SK-N-SH treated with all-trans-retinoic acid at 6 μM for 48 hours (cell line): ENCODE results near the gene ERGIC1.

Source experiments
- ZFP3 ChIP-seq: fragments of 250-450 bp; sonication (Bioruptor Pico); IDR thresholded peaks from 2 replicates; pipeline ENCODE4 v1.5.0; 2020; ENCODE audit warnings: mild to moderate bottlenecking, moderate library complexity
- TF ChIP-seq, protein P1 (sequence below): fragments of 250-450 bp; sonication (Bioruptor Pico); IDR thresholded peaks from 2 replicates; pipeline ENCODE4 v1.8.0; 2020; ENCODE audit warnings: mild to moderate bottlenecking, moderate library complexity, borderline replicate concordance
- TF ChIP-seq, protein P2 (sequence below): fragments of 250-450 bp; sonication (Bioruptor Pico); IDR thresholded peaks from 2 replicates; pipeline ENCODE4 v1.5.1; 2021; ENCODE audit warnings: mild to moderate bottlenecking, moderate library complexity
- TF ChIP-seq, protein P3 (sequence below): fragments of 250-450 bp; sonication (Bioruptor Pico); IDR thresholded peaks from 2 replicates; pipeline ENCODE4 v1.8.0; 2021; ENCODE audit warnings: low read depth, mild to moderate bottlenecking, moderate library complexity, borderline replicate concordance

DNA sequence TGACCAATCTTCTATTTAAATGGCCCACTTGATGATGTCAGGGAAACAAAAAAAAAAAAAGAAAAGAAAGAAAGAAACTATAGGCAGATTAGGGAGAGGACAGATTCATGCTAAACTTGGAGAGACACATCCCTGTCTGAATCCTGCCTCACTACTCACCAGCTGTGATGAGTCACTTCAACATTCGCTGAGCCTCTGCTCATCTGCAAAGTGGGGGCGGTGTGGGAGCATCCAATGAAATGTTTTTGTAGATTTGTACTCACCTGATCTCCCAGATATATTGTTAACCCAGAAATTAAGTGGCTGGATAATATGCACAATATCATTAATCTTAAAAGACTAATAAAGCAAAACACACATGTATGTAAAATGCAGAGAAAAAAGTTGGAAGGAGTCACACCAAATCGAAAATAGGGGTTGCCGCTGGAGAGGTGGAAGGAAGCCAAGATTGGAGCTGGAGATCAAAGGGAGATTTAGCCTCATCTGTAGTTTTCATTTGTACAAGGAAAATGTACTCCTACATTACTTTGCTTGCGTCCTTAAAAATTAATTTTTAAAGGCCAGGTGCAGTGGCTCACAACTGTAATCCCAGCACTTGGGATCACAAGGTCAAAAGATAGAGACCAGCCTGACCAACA, 17.0 kb upstream of the ERGIC1 start:
- TF ChIP-seq, protein P1, sequence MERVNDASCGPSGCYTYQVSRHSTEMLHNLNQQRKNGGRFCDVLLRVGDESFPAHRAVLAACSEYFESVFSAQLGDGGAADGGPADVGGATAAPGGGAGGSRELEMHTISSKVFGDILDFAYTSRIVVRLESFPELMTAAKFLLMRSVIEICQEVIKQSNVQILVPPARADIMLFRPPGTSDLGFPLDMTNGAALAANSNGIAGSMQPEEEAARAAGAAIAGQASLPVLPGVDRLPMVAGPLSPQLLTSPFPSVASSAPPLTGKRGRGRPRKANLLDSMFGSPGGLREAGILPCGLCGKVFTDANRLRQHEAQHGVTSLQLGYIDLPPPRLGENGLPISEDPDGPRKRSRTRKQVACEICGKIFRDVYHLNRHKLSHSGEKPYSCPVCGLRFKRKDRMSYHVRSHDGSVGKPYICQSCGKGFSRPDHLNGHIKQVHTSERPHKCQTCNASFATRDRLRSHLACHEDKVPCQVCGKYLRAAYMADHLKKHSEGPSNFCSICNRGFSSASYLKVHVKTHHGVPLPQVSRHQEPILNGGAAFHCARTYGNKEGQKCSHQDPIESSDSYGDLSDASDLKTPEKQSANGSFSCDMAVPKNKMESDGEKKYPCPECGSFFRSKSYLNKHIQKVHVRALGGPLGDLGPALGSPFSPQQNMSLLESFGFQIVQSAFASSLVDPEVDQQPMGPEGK (CRISPR knock-in tag) = no peak
- TF ChIP-seq, protein P2, sequence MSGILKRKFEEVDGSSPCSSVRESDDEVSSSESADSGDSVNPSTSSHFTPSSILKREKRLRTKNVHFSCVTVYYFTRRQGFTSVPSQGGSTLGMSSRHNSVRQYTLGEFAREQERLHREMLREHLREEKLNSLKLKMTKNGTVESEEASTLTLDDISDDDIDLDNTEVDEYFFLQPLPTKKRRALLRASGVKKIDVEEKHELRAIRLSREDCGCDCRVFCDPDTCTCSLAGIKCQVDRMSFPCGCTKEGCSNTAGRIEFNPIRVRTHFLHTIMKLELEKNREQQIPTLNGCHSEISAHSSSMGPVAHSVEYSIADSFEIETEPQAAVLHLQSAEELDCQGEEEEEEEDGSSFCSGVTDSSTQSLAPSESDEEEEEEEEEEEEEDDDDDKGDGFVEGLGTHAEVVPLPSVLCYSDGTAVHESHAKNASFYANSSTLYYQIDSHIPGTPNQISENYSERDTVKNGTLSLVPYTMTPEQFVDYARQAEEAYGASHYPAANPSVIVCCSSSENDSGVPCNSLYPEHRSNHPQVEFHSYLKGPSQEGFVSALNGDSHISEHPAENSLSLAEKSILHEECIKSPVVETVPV (CRISPR knock-in tag) = no peak
- TF ChIP-seq, protein P3, sequence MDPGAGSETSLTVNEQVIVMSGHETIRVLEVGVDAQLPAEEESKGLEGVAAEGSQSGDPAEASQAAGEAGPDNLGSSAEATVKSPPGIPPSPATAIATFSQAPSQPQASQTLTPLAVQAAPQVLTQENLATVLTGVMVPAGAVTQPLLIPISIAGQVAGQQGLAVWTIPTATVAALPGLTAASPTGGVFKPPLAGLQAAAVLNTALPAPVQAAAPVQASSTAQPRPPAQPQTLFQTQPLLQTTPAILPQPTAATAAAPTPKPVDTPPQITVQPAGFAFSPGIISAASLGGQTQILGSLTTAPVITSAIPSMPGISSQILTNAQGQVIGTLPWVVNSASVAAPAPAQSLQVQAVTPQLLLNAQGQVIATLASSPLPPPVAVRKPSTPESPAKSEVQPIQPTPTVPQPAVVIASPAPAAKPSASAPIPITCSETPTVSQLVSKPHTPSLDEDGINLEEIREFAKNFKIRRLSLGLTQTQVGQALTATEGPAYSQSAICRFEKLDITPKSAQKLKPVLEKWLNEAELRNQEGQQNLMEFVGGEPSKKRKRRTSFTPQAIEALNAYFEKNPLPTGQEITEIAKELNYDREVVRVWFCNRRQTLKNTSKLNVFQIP = no peak
- no peak for TF ChIP-seq ZFP3 (CRISPR knock-in tag)
